ENCODE measurements around the gene TMEM121.

DNA sequence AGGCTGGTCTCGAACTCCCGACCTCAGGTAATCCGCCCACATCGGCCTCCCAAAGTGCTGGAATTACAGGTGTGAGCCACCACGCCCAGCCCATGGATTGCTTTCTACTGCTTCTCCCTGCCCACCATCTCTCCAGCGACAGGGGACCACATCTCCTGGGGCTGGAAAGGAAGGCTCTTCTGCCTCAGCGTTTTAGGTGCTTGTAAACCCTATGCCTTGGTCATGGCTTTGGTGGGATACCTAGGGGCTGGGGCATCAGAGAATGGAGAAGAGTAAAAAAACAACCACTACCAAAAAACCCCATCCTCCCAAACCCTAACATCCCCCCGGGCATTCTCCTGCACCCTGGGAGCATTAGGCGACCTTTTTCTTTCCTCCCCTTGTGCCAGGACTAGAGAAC is 1.1 kb upstream of the TMEM121 start:
- TF ChIP-seq, protein P1, sequence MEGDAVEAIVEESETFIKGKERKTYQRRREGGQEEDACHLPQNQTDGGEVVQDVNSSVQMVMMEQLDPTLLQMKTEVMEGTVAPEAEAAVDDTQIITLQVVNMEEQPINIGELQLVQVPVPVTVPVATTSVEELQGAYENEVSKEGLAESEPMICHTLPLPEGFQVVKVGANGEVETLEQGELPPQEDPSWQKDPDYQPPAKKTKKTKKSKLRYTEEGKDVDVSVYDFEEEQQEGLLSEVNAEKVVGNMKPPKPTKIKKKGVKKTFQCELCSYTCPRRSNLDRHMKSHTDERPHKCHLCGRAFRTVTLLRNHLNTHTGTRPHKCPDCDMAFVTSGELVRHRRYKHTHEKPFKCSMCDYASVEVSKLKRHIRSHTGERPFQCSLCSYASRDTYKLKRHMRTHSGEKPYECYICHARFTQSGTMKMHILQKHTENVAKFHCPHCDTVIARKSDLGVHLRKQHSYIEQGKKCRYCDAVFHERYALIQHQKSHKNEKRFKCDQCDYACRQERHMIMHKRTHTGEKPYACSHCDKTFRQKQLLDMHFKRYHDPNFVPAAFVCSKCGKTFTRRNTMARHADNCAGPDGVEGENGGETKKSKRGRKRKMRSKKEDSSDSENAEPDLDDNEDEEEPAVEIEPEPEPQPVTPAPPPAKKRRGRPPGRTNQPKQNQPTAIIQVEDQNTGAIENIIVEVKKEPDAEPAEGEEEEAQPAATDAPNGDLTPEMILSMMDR (IDR thresholded peaks at IDR 0.05) = no peak
- no peak for TF ChIP-seq EZH2 (IDR thresholded peaks at IDR 0.05; ENCODE audit: borderline replicate concordance, insufficient read depth, low read depth, low read length, poor library complexity, severe bottlenecking)
